K562 (cell line): ENCODE data around the gene ACE. TPM values are rescaled to one million over a fixed set of nuclear protein-coding genes. Genes with fewer than 3 reads are reported as not detected.

Experiments
- ATAC-seq: fragments of 200-7000 bp; cut with Tn5 transposase; 3 replicates; pipeline ENCODE4 v1.9.1; 2020; ENCODE audit warnings: moderate library complexity
- BruUV-seq: library from RNA; stranded (reverse); fragments of 400-500 nt; replicated peaks from 2 replicates; lab custom pipeline; 2021; lab: Mats Ljungman, UMichigan
- CTCF ChIA-PET: fragments of 300-600 bp; formaldehyde crosslinking; extraction: SDS; loops from one replicate; lab custom pipeline; 2021; ENCODE audit warnings: low intra/inter-chr PET ratio; lab: Yijun Ruan, JAX
- POLR2A ChIA-PET: fragments of 300-600, 350-650 bp; sonication (Branson Sonifier 250); formaldehyde crosslinking; extraction: SDS; loops from one replicate; lab custom pipeline; 2021; ENCODE audit warnings: antibody characterized with exemption, inconsistent platforms; lab: Yijun Ruan, JAX
- DNase-seq, 4 experiments: peaks; one replicate each; pipeline versions ENCODE4 v3.0.0 to v3.0.0-alpha.2; 2011 to 2018; ENCODE audit warnings: low spot score in 3 of 4, mixed read lengths in 3 of 4; ENCODE audit errors: extremely low read depth in 1 of 4
- FAIRE-seq: peaks from 2 replicates; lab custom pipeline; 2011; peaks lifted over from hg19 to GRCh38; lab: Jason Lieb, UNC
- H2AFZ ChIP-seq: 2 replicates; pipeline ENCODE4 v1.6.0; 2011; ENCODE audit warnings: low read depth, low read length, control low read depth, inconsistent platforms
- H3K27ac ChIP-seq: fragments of 200-600 bp; 3 replicates; pipeline ENCODE4 v1.8.0; 2011; ENCODE audit warnings: low read depth, mild to moderate bottlenecking, control low read depth, inconsistent platforms, low read length, moderate library complexity, mixed read lengths; ENCODE audit errors: extremely low read depth
- H3K27me3 ChIP-seq, 2 experiments: fragments of 300-600 bp in 1 of 2; 2 replicates in 1 of 2; 3 replicates in 1 of 2; pipeline versions ENCODE4 v1.6.0 to v1.8.0; 2011; ENCODE audit warnings: inconsistent platforms in 2 of 2, low read length in 2 of 2, mild to moderate bottlenecking in 1 of 2, mixed read lengths in 1 of 2, moderate library complexity in 1 of 2; ENCODE audit not compliant: control insufficient read depth in 2 of 2, insufficient read depth in 2 of 2
- H3K36me3 ChIP-seq: fragments of 300-600 bp; 3 replicates; pipeline ENCODE4 v1.8.0; 2011; ENCODE audit warnings: mild to moderate bottlenecking, low read length, inconsistent platforms; ENCODE audit not compliant: control insufficient read depth, insufficient read depth
- H3K4me1 ChIP-seq, 2 experiments: fragments of 200-600 bp in 1 of 2; replicated peaks in 1 of 2; 2 replicates in 1 of 2; 3 replicates in 1 of 2; pipeline versions ENCODE4 v1.5.1 to v1.8.0; 2011; ENCODE audit warnings: inconsistent platforms in 2 of 2, low read length in 2 of 2, mild to moderate bottlenecking in 1 of 2, mixed read lengths in 1 of 2, moderate library complexity in 1 of 2; ENCODE audit not compliant: control insufficient read depth in 2 of 2, insufficient read depth in 2 of 2
- H3K4me2 ChIP-seq: 2 replicates; pipeline ENCODE4 v1.6.1; 2011; ENCODE audit warnings: low read length, control low read depth, inconsistent platforms, mixed read lengths; ENCODE audit not compliant: insufficient read depth
- H3K4me3 ChIP-seq: fragments of 200-600 bp; sonication (generic), shearing (Covaris generic); 2 replicates; pipeline ENCODE4 v1.5.1; 2016; ENCODE audit warnings: control low read depth, inconsistent platforms
- H3K79me2 ChIP-seq: fragments of 200-600 bp; 3 replicates; pipeline ENCODE4 v1.8.0; 2011; ENCODE audit warnings: low read length, inconsistent platforms; ENCODE audit not compliant: control insufficient read depth, insufficient read depth
- H3K9ac ChIP-seq, 2 experiments: 2 replicates each; pipeline versions ENCODE4 v1.6.0 to v1.6.1; 2011; ENCODE audit warnings: low read depth in 2 of 2, low read length in 2 of 2, control low read depth in 1 of 2, inconsistent platforms in 1 of 2, mild to moderate bottlenecking in 1 of 2, mixed read lengths in 1 of 2; ENCODE audit not compliant: insufficient read depth in 1 of 2
- H3K9me1 ChIP-seq: one replicate; pipeline ENCODE4 v1.6.0; 2011; ENCODE audit warnings: inconsistent platforms, mild to moderate bottlenecking, low read length, moderate library complexity; ENCODE audit not compliant: control insufficient read depth, insufficient read depth
- H3K9me3 ChIP-seq: replicated peaks from 2 replicates; pipeline ENCODE4 v1.5.1; 2011; ENCODE audit warnings: low read depth, low read length, inconsistent platforms; ENCODE audit not compliant: control insufficient read depth, insufficient read depth
- H4K20me1 ChIP-seq: replicated peaks from 2 replicates; pipeline ENCODE4 v1.6.1; 2011; ENCODE audit warnings: low read length, inconsistent platforms, mixed read lengths; ENCODE audit not compliant: control insufficient read depth, insufficient read depth
- CBX2 ChIP-seq: fragments of 200-600 bp; sonication (generic); IDR thresholded peaks from one replicate; pipeline ENCODE4 v1.6.1; 2012; ENCODE audit warnings: mild to moderate bottlenecking, low read length, inconsistent platforms; ENCODE audit not compliant: insufficient read depth, poor library complexity, severe bottlenecking
- CTBP1 ChIP-seq: fragments of 450-650 bp; IDR thresholded peaks from 2 replicates; pipeline ENCODE4 v1.6.1; 2016; ENCODE audit warnings: borderline replicate concordance
- EGR1 ChIP-seq: fragments of 450-650 bp; conservative IDR thresholded peaks from 2 replicates; pipeline ENCODE4 v1.6.1; 2017; ENCODE audit warnings: mild to moderate bottlenecking
- ESRRB ChIP-seq: fragments of 250-450 bp; sonication (Bioruptor Pico); IDR thresholded peaks from 2 replicates; pipeline ENCODE4 v1.5.0; 2020; ENCODE audit warnings: mild to moderate bottlenecking, moderate library complexity, borderline replicate concordance
- JUNB ChIP-seq: fragments of 450-650 bp; formaldehyde crosslinking; conservative IDR thresholded peaks from 2 replicates; pipeline ENCODE4 v1.4.0; 2020; ENCODE audit warnings: mild to moderate bottlenecking
- JUND ChIP-seq, 2 experiments: IDR thresholded peaks; 2 replicates in 1 of 2; 3 replicates in 1 of 2; pipeline ENCODE4 v1.6.1; 2011; ENCODE audit warnings: borderline replicate concordance in 2 of 2, low read depth in 2 of 2, low read length in 2 of 2, improper control_type of control experiment in 1 of 2, missing biosample characterization in 1 of 2, missing genetic modification characterization in 1 of 2, missing genetic modification reagents in 1 of 2
- MIER1 ChIP-seq: fragments of 450-650 bp; IDR thresholded peaks from 2 replicates; pipeline ENCODE4 v1.6.1; 2016; ENCODE audit warnings: antibody characterized with exemption, mild to moderate bottlenecking, low read depth
- NR2F6 ChIP-seq: fragments of 450-650 bp; formaldehyde crosslinking; IDR thresholded peaks from 2 replicates; pipeline ENCODE4 v1.4.0; 2020; ENCODE audit warnings: mild to moderate bottlenecking
- PHTF2 ChIP-seq: fragments of 250-450 bp; sonication (Bioruptor Pico); IDR thresholded peaks from 2 replicates; pipeline ENCODE4 v1.5.0; 2021; ENCODE audit warnings: mild to moderate bottlenecking
- POLR2B ChIP-seq: fragments of 450-650 bp; IDR thresholded peaks from 2 replicates; pipeline ENCODE4 v1.6.1; 2018; ENCODE audit warnings: low read depth; ENCODE audit not compliant: partially characterized antibody
- PTTG1 ChIP-seq: fragments of 450-650 bp; IDR thresholded peaks from 2 replicates; pipeline ENCODE4 v1.6.1; 2016; ENCODE audit warnings: low read depth, mild to moderate bottlenecking, missing genetic modification characterization, missing compliant biosample characterization
- RBM17 ChIP-seq: fragments of 200-400 bp; formaldehyde crosslinking; IDR thresholded peaks from 2 replicates; pipeline ENCODE4 v1.6.1; 2017; ENCODE audit warnings: low read depth, mild to moderate bottlenecking, low read length, borderline replicate concordance
- RNF2 ChIP-seq: sonication (generic); IDR thresholded peaks from 2 replicates; pipeline ENCODE4 v1.6.1; 2016
- SMARCB1 ChIP-seq: IDR thresholded peaks from 2 replicates; pipeline ENCODE4 v1.6.1; 2011; ENCODE audit warnings: improper control_type of control experiment, low read depth; ENCODE audit not compliant: insufficient read length
- SNAPC5 ChIP-seq: fragments of 250-450 bp; sonication (Bioruptor Pico); IDR thresholded peaks from 2 replicates; pipeline ENCODE4 v1.8.0; 2021; ENCODE audit warnings: moderate library complexity, mild to moderate bottlenecking, inconsistent platforms
- SRSF7 ChIP-seq: fragments of 200-400 bp; formaldehyde crosslinking; optimal IDR thresholded peaks from 2 replicates; pipeline ENCODE3; 2017; ENCODE audit warnings: mild to moderate bottlenecking, low read depth, low read length
- THRB ChIP-seq: fragments of 450-650 bp; formaldehyde crosslinking; conservative IDR thresholded peaks from 2 replicates; pipeline ENCODE4 v1.4.0; 2022; ENCODE audit warnings: mild to moderate bottlenecking, missing genetic modification characterization
- ZNF75A ChIP-seq: fragments of 450-650 bp; formaldehyde crosslinking; IDR thresholded peaks from 2 replicates; pipeline ENCODE4 v1.4.0; 2020; ENCODE audit warnings: mild to moderate bottlenecking
- WGBS: fragments of 100-300 bp; shearing (Covaris generic); methylation state at CpG from one replicate; pipeline ENCODE4 v1.1.6; 2016; ENCODE audit warnings: low coverage, mixed read lengths; ENCODE audit not compliant: insufficient coverage; ENCODE audit errors: missing lambda C conversion rate; 5-methylcytosine and 5-hydroxymethylcytosine counted together
- in situ Hi-C: fragments of 300-500 bp; cut with MboI; formaldehyde crosslinking; loops from 4 replicates; pipeline ENCODE4 v1.15.0; 2018; ENCODE audit warnings: inconsistent platforms, mixed read lengths
- intact Hi-C: fragments of 100-400 bp; cut with micrococcal nuclease; formaldehyde crosslinking; loops from 2 replicates; pipeline ENCODE4 v1.14.2; 2022
- polyA plus RNA-seq, 8 experiments: library from polyadenylated mRNA; depleted of rRNA in 4 of 8; stranded (reverse) in 5 of 8; unstranded in 3 of 8; fragments of >200 nt; fragmentation: Nextera tagmentation in 2 of 8; fragmentation: Illumina TruSeq in 1 of 8; extraction: Ambion mirVana in 2 of 8; extraction: Trizol in 1 of 8; gene quantifications; 2 replicates each; pipeline versions ENCODE4 v1.2.1 to v1.2.3, GENCODE V29; 2011 to 2014; ENCODE audit warnings: inconsistent platforms in 1 of 8, missing spikeins in 1 of 8
- total RNA-seq, 7 experiments: library from RNA; depleted of rRNA in 6 of 7; stranded (reverse); fragments of >200 nt in 6 of 7; fragmentation: Illumina TruSeq in 2 of 7; extraction: Trizol in 2 of 7; gene quantifications; 2 replicates each; pipeline versions ENCODE4 v1.2.1 to v1.2.3, GENCODE V29; 2011 to 2021; ENCODE audit warnings: low replicate concordance in 1 of 7
- TF ChIP-seq, protein P1 (sequence below): sonication (generic); formaldehyde crosslinking; IDR thresholded peaks from 2 replicates; pipeline ENCODE4 v1.8.0; 2022; ENCODE audit warnings: mild to moderate bottlenecking, missing genetic modification reagents

Gene ACE
- total and polyA plus RNA-seq, 9 of the 15 experiments (the other 6 are each of a cell fraction or from before 2014, with no cell fraction given), result 0.07 to 2.5 (median 0.47) TPM; not detected in 1

- intact Hi-C loops, result no loop called here
- POLR2A ChIA-PET, result no interaction called here
Observed at GRCh38 chr17:63493411-63493810, 16.6 kb downstream of the ACE start.

More at GRCh38 chr17:63493411-63493810, 16.6 kb downstream of the ACE start:
- Histone ChIP-seq H3K4me1 (peaks cover 0 to 26% of the 10 kb centered on the region in 2 experiments; a peak in 1 of 5 replicates), H3K36me3 (no peaks in the 10 kb centered on the region), H3K4me2 (no peak overlapping the region), H3K9me1 (no peaks in the 10 kb centered on the region), H3K79me2 (no peaks in the 10 kb centered on the region), H3K27me3 (peaks cover 52 to 76% of the 10 kb centered on the region in 2 experiments; a peak in 4 of 5 replicates), H3K9me3 (no peaks in the 10 kb centered on the region), H3K27ac (no peak overlapping the region)
- WGBS, result 15% methylated on average over 9 of the region's 9 CpGs
- DNase-seq, result no peak
- TF ChIP-seq JUNB (CRISPR knock-in tag) (no peak), PTTG1 (tag) (no peak), MIER1 (no peak), POLR2B (no peak), RNF2 (no peak), JUND (IDR thresholded peaks at IDR 0.05; ENCODE audit: borderline replicate concordance, low read depth, low read length) (no peak), JUND (tag; IDR thresholded peaks at IDR 0.05; ENCODE audit: borderline replicate concordance, low read depth, low read length) (no peak), CBX2 (no peak), SMARCB1 (no peak), ESRRB (CRISPR knock-in tag) (no peak), THRB (CRISPR knock-in tag) (no peak), NR2F6 (CRISPR knock-in tag) (no peak), ZNF75A (no peak), SRSF7 (no peak), PHTF2 (no peak), EGR1 (no peak), CTBP1 (no peak), SNAPC5 (CRISPR knock-in tag) (no peak), RBM17 (no peak)
- TF ChIP-seq, protein P1, sequence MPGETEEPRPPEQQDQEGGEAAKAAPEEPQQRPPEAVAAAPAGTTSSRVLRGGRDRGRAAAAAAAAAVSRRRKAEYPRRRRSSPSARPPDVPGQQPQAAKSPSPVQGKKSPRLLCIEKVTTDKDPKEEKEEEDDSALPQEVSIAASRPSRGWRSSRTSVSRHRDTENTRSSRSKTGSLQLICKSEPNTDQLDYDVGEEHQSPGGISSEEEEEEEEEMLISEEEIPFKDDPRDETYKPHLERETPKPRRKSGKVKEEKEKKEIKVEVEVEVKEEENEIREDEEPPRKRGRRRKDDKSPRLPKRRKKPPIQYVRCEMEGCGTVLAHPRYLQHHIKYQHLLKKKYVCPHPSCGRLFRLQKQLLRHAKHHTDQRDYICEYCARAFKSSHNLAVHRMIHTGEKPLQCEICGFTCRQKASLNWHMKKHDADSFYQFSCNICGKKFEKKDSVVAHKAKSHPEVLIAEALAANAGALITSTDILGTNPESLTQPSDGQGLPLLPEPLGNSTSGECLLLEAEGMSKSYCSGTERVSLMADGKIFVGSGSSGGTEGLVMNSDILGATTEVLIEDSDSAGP, result no peak
- TF ChIP-seq, all 486 proteins: peak for 0
- no TSS peak for BruUV-seq
- no peak for ATAC-seq
- peaks cover 3% of the 10 kb centered on the region; the same call in 1 of the 2 replicates for H4K20me1 ChIP-seq
- no peak overlapping the region for H3K4me3 ChIP-seq
- no peak for FAIRE-seq
- no peak overlapping the region for H2AFZ ChIP-seq
- in situ Hi-C loops, result no loop called here
- H3K9ac ChIP-seq, result no peak overlapping the region
- CTCF ChIA-PET, result no interaction called here
